Fibroblast of skin of abdomen (primary cell): ENCODE results near the gene LCP2.
"Not testable (repeated sequence)": the region's sequence is repeated elsewhere in the genome, so short reads cannot be mapped to it uniquely, and the experiment has no call there.

Experiments
- DNase-seq: peaks from one replicate; pipeline ENCODE4 v3.0.0-alpha.2; 2013

The LCP2 gene

DNA sequence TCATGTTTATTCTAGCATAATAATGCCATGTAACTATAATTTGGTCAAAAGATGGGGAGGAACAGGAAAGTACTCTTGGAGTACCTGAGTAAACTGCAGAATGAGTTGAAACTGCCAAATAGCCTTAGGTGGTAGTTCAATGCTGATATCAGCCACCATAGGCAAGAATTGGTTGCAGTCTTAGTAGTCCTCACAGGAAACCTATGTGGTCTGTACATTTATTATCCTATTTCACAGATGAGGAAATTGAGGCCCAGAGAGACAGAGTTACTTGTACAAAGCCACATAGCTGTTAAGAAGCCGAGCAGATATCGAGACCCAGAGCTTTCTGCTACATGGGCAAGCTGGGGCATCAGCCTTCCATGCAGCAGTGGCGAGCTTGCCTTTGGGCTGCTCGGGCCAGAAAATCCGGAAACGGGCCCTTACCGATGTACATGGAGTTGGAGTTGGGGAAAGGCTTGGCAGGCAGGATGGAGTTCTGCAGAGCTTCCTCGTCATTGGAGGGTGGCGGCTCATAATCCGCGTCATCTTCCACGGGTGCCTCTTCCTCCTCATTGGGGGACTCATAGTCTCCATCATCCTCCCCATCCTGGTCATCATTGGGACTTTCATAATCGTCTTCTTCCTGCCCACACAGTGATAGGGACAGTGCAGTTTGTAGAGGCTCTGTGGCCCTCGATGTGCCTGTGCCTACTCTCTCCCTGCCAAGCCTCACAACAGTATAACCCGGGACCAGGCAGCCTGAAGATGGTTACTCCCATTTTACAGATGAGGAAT, 27.1 kb downstream of the LCP2 start:
- DNase-seq: no peak

DNA sequence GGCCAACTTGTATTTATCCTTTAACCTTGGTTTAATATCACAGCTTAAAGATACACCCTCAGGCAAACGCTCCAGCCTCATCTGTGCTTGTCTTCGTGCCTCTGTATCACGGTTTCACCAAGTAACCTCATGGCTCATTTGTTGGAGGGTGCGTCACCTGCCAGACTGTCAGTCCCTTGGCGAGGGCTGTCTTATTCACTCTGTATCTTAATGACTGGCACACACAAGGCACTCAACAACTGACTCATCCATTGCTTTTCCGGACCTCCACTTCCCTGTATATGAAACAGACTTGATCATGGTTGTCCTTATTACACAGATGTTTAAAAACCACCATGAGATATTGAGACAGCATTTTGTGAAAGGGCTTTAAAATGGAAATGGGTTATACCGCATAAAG, 28.0 kb downstream of the LCP2 start:
- no peak for DNase-seq

- DNase-seq: no peak
Observed at GRCh38 chr5:170268884-170269283, 28.7 kb downstream of the LCP2 start.

- no peak for DNase-seq
Observed at GRCh38 chr5:170268153-170268689, 29.4 kb downstream of the LCP2 start.

DNA sequence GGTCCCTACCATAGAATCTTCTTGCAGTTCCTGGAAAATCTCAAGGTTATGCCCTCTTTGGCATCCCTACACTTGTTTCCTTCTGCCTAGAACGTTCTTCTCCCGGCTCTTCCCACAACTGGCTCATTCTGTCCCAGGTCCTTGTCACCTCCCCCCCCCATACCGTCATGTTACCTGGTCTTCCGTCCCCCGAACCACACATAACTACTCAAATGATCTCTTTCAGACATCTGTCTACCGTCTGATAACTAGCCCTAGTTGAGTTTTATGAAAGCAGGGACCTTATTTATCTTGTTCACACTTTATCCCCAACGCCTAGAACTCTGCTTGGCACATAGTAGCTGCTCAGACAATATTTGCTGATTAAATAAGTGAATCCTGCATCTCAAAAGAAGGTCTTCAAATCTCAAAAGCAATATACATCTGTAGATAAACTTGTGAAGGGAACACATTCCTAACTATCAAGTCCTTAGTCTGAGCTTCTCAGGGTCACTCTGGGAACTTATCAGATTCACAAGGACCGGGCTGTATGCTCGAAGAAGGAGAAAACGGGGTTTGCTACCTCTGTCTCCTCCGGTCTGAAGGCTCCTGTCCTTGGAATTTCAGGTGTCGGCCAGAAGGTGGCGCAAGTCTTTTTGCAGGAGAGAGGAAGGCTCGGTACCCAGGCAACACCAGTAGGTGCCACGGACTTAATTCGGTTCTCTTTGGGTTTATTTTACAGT, 30.0 kb downstream of the LCP2 start:
- peak; percentile 56 for DNase-seq

- DNase-seq: no peak
Observed at GRCh38 chr5:170266570-170267381, 30.8 kb downstream of the LCP2 start.

- DNase-seq: peak; percentile 11
Observed at GRCh38 chr5:170265522-170265921, 32.1 kb downstream of the LCP2 start.

DNA sequence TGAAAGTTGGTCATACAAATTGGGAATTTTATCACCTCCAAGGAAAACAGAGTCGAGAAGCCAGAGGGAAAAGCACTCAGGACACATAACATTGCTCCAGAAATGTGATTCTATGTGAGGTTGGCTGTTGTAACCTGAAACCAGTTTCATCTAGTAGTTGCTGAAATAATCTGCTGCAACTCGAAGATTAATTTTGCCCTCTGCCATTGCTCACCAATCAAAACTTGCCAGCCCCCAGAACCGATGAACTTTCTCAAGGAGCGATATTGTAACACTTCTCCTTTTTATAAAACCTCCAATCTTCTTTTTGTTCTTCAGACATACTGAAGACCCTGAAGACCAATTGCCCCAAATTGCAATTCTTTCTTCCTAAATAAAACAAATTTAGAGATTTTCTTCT, 33.7 kb downstream of the LCP2 start:
- no peak for DNase-seq

DNA sequence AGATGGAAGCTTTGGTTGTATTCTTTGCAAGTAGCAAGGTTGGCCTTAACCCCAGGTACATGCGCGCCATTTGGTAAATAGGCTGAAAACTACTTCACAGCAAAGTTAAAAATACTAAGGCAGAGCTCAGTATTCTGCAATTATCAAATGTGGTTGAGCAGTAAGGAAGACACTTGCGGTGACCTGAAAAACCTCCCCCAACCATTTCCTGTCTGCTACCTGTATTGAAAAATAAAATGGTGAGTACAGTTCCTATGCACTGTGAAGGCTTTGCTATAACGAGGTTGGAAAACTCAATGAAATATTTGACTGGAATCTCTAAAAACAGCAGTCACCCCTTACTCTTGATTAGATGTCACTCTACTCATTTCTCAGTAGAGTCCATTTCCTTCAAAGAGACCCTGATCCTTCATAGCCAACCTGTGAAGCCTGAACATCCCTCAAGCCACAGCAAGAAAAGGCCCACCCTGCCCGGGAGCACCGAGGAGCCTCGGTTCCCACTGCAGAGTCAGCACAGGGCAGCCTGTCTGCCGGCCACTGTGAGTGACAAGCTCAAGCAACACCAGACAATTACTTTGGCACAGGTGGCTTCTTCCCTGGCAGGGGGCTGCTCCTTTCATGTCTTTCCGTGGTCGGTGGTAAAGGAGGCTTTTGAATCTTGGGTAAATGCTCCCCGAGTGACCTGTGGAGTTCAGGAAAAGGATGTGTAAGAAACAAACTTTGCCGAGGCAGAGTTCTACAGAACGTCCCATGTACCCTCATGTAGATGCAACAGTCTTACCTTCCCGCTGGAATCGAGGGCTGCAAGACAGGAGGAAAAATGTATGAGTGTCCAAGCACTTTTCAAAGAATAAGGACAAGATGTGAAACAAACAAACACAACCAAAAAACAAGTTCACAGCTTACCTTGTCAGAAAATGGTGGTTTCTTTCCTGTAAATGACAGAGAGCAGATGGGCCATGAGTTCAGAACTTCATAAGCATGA, 35.2 kb downstream of the LCP2 start:
- no peak for DNase-seq

- DNase-seq: no peak
Observed at GRCh38 chr5:170261528-170262043, 36.0 kb downstream of the LCP2 start.

DNA sequence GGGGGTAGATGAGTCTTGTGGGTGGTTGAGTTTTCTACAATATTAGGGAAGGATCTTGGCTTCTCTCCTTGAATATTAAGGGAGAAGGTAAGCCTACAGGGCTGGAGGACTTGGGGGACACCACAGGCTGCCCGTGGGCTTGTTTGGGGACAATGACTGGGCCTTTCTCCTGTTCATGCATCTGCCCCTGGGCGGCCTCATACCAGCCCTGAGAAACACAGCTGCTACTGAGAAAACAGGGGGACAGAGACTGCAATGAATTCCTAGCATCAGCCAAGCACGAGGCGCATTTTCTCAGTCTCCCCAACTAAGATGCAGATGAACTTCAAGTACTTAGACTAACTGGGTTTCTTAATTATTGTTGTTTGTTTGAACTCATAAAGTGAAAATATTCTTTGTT, 40.2 kb downstream of the LCP2 start:
- no peak for DNase-seq

GRCh38 chr5:170256571-170256970, 41.0 kb downstream of the LCP2 start:
- DNase-seq: no peak

DNA sequence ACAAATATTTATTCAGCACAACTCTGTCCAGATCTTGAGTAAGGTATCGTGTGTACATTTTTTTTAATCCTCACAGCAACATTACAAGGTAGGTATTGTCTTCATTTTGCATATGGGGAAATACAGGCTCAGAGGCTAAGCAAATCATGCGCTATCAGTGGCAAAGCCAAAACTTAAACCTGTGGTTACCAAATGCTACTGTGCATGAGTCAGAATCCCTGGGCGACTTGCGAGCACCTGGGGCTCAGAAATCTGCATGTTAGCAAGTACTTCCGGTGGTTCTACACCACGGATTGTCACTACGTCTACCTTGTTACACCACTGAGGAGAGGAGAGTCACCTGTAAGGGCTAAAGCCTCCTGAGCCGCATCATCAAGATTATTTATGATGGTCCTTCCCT, 43.5 kb downstream of the LCP2 start:
- no peak for DNase-seq

- DNase-seq: peak; percentile 8
Observed at GRCh38 chr5:170252720-170253350, 44.7 kb downstream of the LCP2 start.

DNA sequence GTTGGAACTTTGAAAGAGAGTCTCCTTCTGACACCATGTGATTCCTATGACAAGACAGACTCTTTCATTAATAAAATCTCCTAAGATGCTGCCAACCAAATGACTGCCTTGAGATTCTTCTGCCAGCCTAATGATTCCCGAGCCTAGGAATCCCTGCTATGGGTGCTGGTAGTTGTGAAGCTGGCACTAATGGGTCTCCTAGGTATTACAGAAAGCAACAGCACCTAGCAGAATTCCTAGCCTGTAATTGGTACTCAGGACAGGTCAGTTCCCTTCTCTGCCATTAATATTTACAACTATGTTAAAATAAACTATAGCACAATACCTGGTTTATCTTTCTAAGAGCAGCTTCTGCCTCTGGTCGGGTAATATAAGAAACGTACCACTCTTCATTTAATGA, 45.5 kb downstream of the LCP2 start:
- no peak for DNase-seq

DNA sequence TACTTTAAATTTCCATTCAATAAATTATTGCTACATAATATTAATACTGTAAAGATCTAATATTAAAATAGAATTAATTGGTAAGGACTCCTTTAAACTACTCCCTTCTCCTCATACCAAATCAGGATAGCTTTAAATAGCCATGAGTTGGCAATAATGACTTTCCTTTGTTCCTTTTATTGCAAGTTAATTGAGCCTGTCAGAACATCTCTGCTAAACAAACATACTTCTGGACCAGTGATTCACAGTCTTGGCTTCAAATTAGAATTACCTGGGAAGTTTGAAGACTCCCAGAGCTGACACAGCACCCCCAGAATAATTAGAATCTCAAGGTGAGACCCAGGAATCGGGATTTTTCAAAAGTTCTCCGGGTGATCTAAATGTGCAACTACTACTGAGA, 46.1 kb downstream of the LCP2 start:
- DNase-seq: no peak

- no peak for DNase-seq
Observed at GRCh38 chr5:170250810-170251317, 46.7 kb downstream of the LCP2 start.

- no peak for DNase-seq
Observed at GRCh38 chr5:170249355-170249754, 48.2 kb downstream of the LCP2 start.

- DNase-seq: not testable (repeated sequence)
Observed at GRCh38 chr5:170248931-170249227, 48.7 kb downstream of the LCP2 start.

DNA sequence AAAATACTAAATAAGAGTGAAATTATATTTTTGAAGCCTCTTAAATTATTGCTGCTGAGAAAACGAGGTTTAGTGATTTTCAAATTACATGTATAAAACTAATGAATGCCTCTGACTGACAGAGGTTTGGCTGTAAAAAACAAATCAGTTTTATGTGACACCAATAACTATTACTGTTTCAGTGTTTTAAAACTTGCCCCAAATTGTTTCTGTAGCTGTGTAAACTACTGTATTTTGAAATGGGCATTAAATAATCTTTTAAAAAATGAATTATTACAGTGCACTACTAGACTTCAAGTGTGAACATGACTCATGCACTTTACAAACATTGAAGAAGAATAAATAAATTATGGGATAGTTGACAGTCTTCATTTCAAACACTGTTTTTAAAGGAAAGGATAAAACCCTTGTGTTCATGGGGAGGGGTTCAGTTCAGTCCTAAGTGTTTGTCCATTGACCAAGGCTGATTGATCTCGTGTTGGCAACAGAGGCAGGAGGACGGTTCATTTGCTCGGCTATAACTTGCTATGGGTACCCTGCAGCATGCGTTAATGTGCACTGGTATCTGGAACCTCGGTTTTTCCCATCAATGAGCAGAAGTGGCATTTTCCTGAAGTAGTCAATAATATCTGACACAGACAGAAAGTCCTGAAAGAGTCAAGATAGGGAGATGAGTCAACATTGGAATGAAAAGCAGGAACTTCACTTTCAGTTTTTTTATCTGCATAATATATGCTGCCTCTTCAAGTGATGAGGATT, 49.2 kb downstream of the LCP2 start:
- no peak for DNase-seq
